ENCODE results near the gene TMEM174.

GRCh38 chr5:73174100-73174815 lies 1.3 kb downstream of the TMEM174 start:
- TF ChIP-seq CTCF (IDR thresholded peaks at IDR 0.05): no peak
- no peak for TF ChIP-seq POLR2AphosphoS5 (IDR thresholded peaks at IDR 0.05)
- TF ChIP-seq POLR2A (IDR thresholded peaks at IDR 0.05): no peak

Measured in breast epithelium (tissue), 3 donors.